ENCODE results near the gene DCC. TPM values are rescaled to one million over a fixed set of nuclear protein-coding genes. Genes with fewer than 3 reads are reported as not detected.

DCC gene
- polyA plus RNA-seq, 1 of the 3 experiments (the other 2 are of a cell fraction): 0.20 TPM

GRCh38 chr18:52344881-52345280 lies 4.9 kb downstream of the DCC start:
- Histone ChIP-seq H3K36me3 (replicated peaks in 1 of 2; ENCODE audit: control insufficient read depth in 1 of 2, insufficient read depth in 2 of 2, low read length in 1 of 2) (no peaks in the 10 kb centered on the region), H3K9ac (no peak overlapping the region), H3F3A (replicated peaks; ENCODE audit: insufficient read depth) (no peaks in the 10 kb centered on the region), H3K9me2 (no peaks in the 10 kb centered on the region), H3K27ac (ENCODE audit: low read depth in 2 of 2, low read length in 1 of 2) (no peak overlapping the region), H3K27me3 (ENCODE audit: insufficient read depth) (peaks cover 19% of the 10 kb centered on the region; the same call in 1 of the 2 replicates), H2AFZ (ENCODE audit: low read depth) (no peak overlapping the region), H3K79me2 (ENCODE audit: insufficient read depth) (no peaks in the 10 kb centered on the region), H3K4me1 (ENCODE audit: control insufficient read depth in 1 of 2, insufficient read depth in 2 of 2, low read depth in 1 of 2, low read length in 1 of 2) (peaks cover 4 to 20% of the 10 kb centered on the region in 2 experiments; a peak in 2 of 4 replicates), H4K20me1 (ENCODE audit: insufficient read depth) (no peaks in the 10 kb centered on the region), H3K4me2 (no peak overlapping the region), H3K4me3 (ENCODE audit: low read depth in 2 of 2, low read length in 1 of 2) (no peak overlapping the region), H3K9me3 (no peaks in the 10 kb centered on the region)
- POLR2A ChIA-PET: no interaction called here
- TF ChIP-seq GABPA (IDR thresholded peaks at IDR 0.05; ENCODE audit: low read depth): no peak
- no peak for TF ChIP-seq RAD21 (IDR thresholded peaks at IDR 0.05; ENCODE audit: low read length)
- TF ChIP-seq POLR2AphosphoS5 (IDR thresholded peaks at IDR 0.05; ENCODE audit: low read depth, low read length): no peak
- TF ChIP-seq USF2 (IDR thresholded peaks at IDR 0.05; ENCODE audit: borderline replicate concordance, low read depth, low read length): no peak
- TF ChIP-seq SIN3A (IDR thresholded peaks at IDR 0.05; ENCODE audit: borderline replicate concordance, low read depth, low read length): no peak
- TF ChIP-seq CTCF (IDR thresholded peaks at IDR 0.05): no peak
- no peak for TF ChIP-seq MXI1 (IDR thresholded peaks at IDR 0.05; ENCODE audit: low read depth, low read length)
- TF ChIP-seq RXRA (IDR thresholded peaks at IDR 0.05; ENCODE audit: borderline replicate concordance, low read depth): no peak
- no peak for TF ChIP-seq EZH2phosphoT487 (IDR thresholded peaks at IDR 0.05; ENCODE audit: borderline replicate concordance, low read depth)
- no peak for TF ChIP-seq MEF2A (IDR thresholded peaks at IDR 0.05; ENCODE audit: borderline replicate concordance, low read depth)
- TF ChIP-seq FOXM1 (IDR thresholded peaks at IDR 0.05; ENCODE audit: low read depth): no peak
- no peak for TF ChIP-seq EP300 (IDR thresholded peaks at IDR 0.05; ENCODE audit: borderline replicate concordance in 1 of 2, low read depth in 1 of 2, low read length in 1 of 2)
- CTCF ChIA-PET: interaction anchor here (0.7 to 1.2 kb wide), 4 partner anchors 325 to 1783 kb away, joined by 3 to 4 read pairs (median 3); no protein-coding TSS in a partner anchor
- DNase-seq: no peak

GRCh38 chr18:52345428-52345827 lies 5.4 kb downstream of the DCC start:
- no peak overlapping the region for H3K9ac ChIP-seq
- no peaks in the 10 kb centered on the region for H3K36me3 ChIP-seq (replicated peaks in 1 of 2; ENCODE audit: control insufficient read depth in 1 of 2, insufficient read depth in 2 of 2, low read length in 1 of 2)
- H3K9me2 ChIP-seq: no peaks in the 10 kb centered on the region
- no peak overlapping the region for H3K4me3 ChIP-seq (ENCODE audit: low read depth in 2 of 2, low read length in 1 of 2)
- no peaks in the 10 kb centered on the region for H3K79me2 ChIP-seq (ENCODE audit: insufficient read depth)
- H3F3A ChIP-seq (replicated peaks; ENCODE audit: insufficient read depth): no peaks in the 10 kb centered on the region
- H3K27me3 ChIP-seq (ENCODE audit: insufficient read depth): peaks cover 17% of the 10 kb centered on the region; the same call in 1 of the 2 replicates
- TF ChIP-seq YY1 (IDR thresholded peaks at IDR 0.05; ENCODE audit: low read depth) (no peak), MXI1 (IDR thresholded peaks at IDR 0.05; ENCODE audit: low read depth, low read length) (no peak), RAD21 (IDR thresholded peaks at IDR 0.05; ENCODE audit: low read length) (no peak), JUND (IDR thresholded peaks at IDR 0.05) (no peak), TAF1 (IDR thresholded peaks at IDR 0.05; ENCODE audit: borderline replicate concordance, low read depth, low read length) (no peak)
- no peak overlapping the region for H3K4me2 ChIP-seq
- H3K27ac ChIP-seq (ENCODE audit: low read depth in 2 of 2, low read length in 1 of 2): no peak overlapping the region
- no peak overlapping the region for H2AFZ ChIP-seq (ENCODE audit: low read depth)
- 52% methylated on average over 4 of the region's 4 CpGs for WGBS (ENCODE audit: low lambda C conversion rate)
- H3K4me1 ChIP-seq (ENCODE audit: control insufficient read depth in 1 of 2, insufficient read depth in 2 of 2, low read depth in 1 of 2, low read length in 1 of 2): peaks cover 4 to 20% of the 10 kb centered on the region in 2 experiments; a peak in 2 of 4 replicates
- H4K20me1 ChIP-seq (ENCODE audit: insufficient read depth): no peaks in the 10 kb centered on the region
- POLR2A ChIA-PET: no interaction called here
- no peaks in the 10 kb centered on the region for H3K9me3 ChIP-seq
- CTCF ChIA-PET: interaction anchor here (0.8 to 1.2 kb wide), 3 partner anchors 325 to 1782 kb away, joined by 3 to 4 read pairs (median 3); no protein-coding TSS in a partner anchor
- no peak for DNase-seq
